Suprapubic skin (tissue), 4 donors: ENCODE measurements around the gene IGLON5.

ENCODE experiments used
- EP300 ChIP-seq: sonication (generic); formaldehyde crosslinking; IDR thresholded peaks from one replicate; pipeline ENCODE4 v1.6.1; 2017; ENCODE audit warnings: antibody characterized with exemption
- POLR2A ChIP-seq, 2 donors: fragments of 450-650 bp; IDR thresholded peaks; one replicate each; pipeline ENCODE4 v1.6.1; 2017; ENCODE audit warnings: antibody characterized with exemption in 2 of 2, mild to moderate bottlenecking in 2 of 2, moderate library complexity in 2 of 2
- POLR2AphosphoS5 ChIP-seq, 3 donors: sonication (generic); formaldehyde crosslinking; IDR thresholded peaks; one replicate each; pipeline ENCODE4 v1.6.1; 2017; ENCODE audit warnings: antibody characterized with exemption in 3 of 3
- TF ChIP-seq, protein P1 (sequence below), 2 donors: fragments of 200-600 bp in 1 of 2; fragments of 450-650 bp in 1 of 2; sonication (generic) in 1 of 2; IDR thresholded peaks; one replicate each; pipeline ENCODE4 v1.5.1; 2016 to 2019; ENCODE audit warnings: antibody characterized with exemption in 2 of 2, mild to moderate bottlenecking in 1 of 2, moderate library complexity in 1 of 2

GRCh38 chr19:51347209-51347928 lies 35.9 kb downstream of the IGLON5 start:
- TF ChIP-seq, protein P1, sequence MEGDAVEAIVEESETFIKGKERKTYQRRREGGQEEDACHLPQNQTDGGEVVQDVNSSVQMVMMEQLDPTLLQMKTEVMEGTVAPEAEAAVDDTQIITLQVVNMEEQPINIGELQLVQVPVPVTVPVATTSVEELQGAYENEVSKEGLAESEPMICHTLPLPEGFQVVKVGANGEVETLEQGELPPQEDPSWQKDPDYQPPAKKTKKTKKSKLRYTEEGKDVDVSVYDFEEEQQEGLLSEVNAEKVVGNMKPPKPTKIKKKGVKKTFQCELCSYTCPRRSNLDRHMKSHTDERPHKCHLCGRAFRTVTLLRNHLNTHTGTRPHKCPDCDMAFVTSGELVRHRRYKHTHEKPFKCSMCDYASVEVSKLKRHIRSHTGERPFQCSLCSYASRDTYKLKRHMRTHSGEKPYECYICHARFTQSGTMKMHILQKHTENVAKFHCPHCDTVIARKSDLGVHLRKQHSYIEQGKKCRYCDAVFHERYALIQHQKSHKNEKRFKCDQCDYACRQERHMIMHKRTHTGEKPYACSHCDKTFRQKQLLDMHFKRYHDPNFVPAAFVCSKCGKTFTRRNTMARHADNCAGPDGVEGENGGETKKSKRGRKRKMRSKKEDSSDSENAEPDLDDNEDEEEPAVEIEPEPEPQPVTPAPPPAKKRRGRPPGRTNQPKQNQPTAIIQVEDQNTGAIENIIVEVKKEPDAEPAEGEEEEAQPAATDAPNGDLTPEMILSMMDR (IDR thresholded peaks at IDR 0.05), result no peak
- TF ChIP-seq POLR2AphosphoS5 (IDR thresholded peaks at IDR 0.05) (no peak), EP300 (no peak), POLR2A (IDR thresholded peaks at IDR 0.05) (no peak)
